ENCODE data around the gene CYP3A7.
"Not testable (repeated sequence)": the region's sequence is repeated elsewhere in the genome, so short reads cannot be mapped to it uniquely, and the experiment has no call there.

The CYP3A7 gene

DNA sequence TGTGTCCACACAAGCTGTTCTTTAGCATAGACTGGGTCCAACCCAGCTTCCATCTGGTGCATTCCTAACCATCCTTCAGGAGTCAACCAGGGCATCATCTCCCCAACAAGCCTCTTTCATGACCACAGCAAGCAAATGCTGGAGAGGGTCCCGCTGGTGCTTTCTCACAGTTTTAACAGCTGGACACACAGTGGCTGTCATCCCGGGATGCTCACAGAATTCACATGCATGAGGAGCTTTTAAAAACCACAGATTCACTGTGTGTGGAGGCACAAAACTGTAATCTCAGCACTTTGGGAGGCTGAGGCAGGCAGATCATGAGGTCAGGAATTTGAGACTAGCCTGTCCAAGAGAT, 6.4 kb upstream of the CYP3A7 start:
- DNase-seq (ENCODE audit: low read depth) = no peak

DNA sequence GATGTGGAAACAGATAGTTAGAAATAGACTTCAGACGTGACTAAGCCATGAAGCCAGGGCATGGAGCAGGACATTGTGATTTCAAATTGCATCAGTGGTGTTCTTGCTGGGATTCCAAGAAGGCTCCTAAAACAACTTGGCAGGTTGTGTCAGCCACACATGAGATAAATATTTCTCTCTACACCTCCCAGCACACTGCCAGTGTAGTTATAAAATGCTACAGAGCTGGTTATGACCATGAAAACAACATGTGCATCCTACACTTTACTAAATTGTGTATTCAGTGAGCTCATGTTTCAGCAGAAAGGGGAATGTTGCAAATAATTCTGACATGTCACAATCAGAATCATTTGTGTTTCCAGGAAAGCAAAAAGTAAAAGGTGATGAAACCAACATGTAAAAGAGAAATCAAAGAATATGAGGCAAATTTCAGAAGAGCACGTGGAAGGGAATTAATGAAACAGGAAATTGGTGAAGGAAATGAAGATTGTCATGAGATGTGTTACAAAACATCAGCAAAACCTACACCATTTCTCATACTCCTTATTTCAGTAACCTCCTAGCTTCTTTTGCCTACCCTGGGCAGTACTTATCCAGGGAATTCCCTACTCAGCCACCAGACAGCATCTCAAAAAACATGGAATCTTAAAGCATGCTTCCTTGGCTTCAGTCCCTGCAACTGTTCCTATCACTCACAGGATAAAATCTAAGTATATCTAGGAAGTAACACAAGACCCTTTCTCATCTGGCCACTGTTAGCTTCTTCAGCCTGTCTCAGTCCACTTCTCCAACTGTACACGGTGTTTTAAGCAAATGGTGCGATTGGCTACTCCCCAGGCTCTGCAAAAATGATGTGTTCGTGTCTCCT, 5.8 kb upstream of the CYP3A7 start:
- no peak for DNase-seq (ENCODE audit: low read depth)

- DNase-seq (ENCODE audit: low read depth) = no peak
These were observed 4.9 kb upstream of the CYP3A7 start for GRCh38 chr7:99739699-99740572.

- DNase-seq (ENCODE audit: low read depth) = no peak
These were observed 2.7 kb upstream of the CYP3A7 start for GRCh38 chr7:99737726-99738125.

DNA sequence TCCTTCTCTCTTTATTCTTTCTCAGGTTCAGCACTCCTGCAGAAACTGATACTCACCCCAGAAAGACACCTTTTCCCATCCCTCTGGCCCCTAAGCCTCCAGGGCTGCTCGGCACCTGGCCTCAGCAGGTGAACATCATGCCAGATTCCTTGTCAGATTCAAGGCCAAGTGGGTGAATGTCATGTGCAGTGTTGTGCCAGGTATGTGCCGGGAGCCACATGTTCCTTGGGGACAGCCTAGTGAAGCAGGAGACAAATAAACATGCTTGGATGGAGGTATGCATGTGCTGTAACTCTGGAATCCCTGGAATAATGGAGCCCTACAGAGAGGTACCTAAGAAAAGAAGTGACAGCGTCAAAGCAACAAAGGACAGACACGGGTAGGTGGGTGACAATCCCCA, 1.7 kb upstream of the CYP3A7 start:
- not testable (repeated sequence) for DNase-seq (ENCODE audit: low read depth)

DNA sequence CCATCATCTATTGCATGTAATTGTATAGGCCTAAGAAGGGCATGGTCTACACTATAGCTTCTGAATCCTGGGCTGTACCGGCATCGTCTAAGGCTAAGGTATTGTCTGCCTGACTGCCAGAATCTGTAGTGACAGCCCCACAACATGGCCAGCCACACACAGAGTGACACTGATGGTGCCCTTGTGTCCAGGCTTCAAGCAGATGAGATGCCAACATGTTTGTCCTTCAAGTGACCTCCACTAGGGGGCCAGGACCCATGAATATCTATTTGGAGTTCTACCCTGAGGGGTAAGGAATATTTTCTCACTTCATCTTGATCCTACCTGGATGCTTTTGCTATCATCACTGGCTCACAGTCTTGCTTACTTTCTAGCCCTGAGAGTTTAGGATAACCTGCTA, 1.5 kb downstream of the CYP3A7 start:
- DNase-seq (ENCODE audit: low read depth) = no peak

DNA sequence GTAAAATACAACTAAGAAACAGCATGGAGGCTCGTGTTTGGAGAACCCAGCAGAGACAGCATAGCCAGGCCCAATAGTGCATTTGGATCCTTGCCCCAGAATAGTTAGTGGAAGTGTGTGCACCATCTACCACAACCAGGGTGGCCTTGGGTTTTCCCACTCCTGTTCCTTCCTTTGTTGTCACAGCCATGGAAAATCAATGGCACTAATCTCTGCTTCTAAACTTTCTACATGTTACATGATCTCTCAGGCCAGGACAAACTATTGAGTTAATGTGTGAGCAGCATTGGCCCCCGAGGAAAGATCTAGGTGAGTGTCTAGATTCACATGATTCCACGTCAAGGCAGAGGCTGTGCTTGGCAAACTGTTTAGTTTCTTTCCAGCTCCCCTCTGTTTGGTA, 2.0 kb downstream of the CYP3A7 start:
- DNase-seq (ENCODE audit: low read depth) = no peak

GRCh38 chr7:99731638-99732374, 3.2 kb downstream of the CYP3A7 start:
- no peak for DNase-seq (ENCODE audit: low read depth)

- DNase-seq (ENCODE audit: low read depth) = no peak
These were observed 4.0 kb downstream of the CYP3A7 start for GRCh38 chr7:99730992-99731391.

DNA sequence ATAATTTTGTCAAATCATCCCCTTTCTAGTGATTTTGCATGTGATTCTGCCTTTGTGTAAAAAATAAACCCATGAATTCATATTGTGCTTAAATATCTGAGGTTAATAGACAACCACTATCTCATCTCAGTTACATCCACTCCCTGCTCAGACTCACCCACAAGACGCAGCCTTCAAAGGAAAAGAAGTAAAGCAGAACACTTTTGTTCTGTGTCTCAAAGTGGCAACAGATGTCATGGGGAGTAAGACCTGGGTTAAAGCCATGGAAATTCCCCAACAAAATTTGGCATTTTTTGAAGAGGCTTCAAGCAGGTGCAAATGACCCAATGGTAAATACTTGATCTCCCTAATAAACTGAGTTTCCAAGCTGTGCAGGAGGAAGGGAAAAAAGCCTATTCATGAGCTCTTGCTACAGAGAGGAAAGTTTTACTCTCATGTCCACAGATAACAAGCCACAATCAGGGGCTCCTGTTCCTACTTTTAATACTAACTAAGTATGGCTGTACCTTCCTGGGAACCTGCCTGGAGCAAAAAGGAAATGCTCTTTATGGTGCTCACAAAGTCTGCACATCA, 4.7 kb downstream of the CYP3A7 start:
- DNase-seq (ENCODE audit: low read depth) = no peak

DNA sequence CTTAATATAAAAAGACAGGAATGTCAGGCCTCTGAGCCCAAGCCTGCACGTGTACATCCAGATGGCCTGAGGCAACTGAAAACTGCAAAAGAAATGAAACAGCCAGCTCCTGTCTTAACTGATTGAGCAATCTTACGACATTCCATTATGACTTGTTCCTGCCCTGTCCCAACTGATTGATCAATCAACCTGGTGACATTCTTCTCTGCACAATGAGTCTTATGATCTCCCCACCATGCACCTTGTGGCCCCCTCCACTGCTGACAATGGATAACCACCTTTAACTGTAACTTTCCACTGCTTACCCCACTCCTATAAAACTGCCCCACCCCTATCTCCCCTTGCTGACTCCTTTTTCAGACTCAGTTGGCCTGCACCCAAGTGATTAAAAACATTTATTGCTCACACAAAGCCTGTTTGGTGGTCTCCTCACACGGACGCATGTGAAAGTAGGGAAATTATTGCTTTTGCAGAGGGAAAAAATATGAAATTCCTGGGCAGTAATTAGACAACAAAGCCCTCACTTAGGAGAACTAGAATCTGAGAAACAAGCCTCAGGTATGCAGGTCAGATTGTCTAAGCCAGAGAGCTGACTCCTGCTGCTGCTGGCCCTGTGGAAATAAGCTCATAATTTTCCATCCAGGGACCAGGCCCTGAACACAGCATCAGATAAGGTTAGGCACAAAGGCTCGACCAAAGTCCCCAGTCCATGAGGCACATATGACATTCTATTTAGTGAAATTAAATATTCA, 5.3 kb downstream of the CYP3A7 start:
- no peak for DNase-seq (ENCODE audit: low read depth)

DNA sequence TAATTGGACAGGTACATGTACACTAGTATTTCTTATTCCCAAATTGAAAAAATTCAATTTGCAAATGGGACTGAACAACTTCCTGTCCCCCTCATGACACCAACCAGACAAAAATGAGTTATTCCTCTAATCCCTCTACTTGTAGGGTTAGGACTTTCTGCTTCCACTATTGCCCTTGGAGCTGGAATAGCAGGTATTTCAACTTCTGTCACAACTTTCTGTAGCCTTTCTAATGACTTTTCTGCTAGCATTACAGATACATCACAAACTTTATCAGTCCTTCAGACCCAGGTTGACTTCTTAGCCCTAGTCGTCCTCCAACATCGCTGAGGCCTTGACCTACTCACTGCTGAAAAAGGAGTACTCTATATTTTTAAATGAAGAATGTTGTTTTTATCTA, 6.4 kb downstream of the CYP3A7 start:
- DNase-seq (ENCODE audit: low read depth) = no peak

GRCh38 chr7:99723201-99723600, 11.8 kb downstream of the CYP3A7 start:
- not testable (repeated sequence) for DNase-seq (ENCODE audit: low read depth)

- DNase-seq (ENCODE audit: low read depth) = no peak
These were observed 14.0 kb downstream of the CYP3A7 start for GRCh38 chr7:99720800-99721595.

- no peak for DNase-seq (ENCODE audit: low read depth)
These were observed 14.8 kb downstream of the CYP3A7 start for GRCh38 chr7:99719996-99720769.

DNA sequence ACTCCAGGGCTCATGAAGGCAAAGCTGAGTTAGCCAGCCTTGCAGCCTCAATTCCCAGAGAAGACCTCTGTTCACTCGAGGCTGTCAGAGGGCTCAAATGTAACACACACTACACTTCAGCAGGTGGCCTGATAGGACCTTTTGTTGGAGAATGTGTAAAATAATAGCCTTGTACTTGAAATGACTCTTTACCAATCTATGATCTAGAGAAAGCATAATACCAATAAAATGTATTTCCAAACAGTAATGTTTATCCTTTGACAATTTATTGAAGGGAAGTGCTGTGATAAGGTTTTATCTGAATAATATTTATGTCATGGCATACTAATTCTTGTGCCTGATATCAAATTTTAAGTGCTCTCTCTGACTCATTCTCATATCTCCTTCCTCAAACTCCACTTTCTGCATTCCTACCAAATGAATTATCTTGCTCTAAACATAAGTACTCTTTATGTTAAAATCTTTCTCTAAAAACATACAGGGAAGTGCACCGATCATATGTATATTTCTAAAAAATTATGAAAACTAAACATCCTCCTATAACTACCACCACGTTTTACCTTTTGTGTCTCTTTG, 20.9 kb downstream of the CYP3A7 start:
- no peak for DNase-seq (ENCODE audit: low read depth)

DNA sequence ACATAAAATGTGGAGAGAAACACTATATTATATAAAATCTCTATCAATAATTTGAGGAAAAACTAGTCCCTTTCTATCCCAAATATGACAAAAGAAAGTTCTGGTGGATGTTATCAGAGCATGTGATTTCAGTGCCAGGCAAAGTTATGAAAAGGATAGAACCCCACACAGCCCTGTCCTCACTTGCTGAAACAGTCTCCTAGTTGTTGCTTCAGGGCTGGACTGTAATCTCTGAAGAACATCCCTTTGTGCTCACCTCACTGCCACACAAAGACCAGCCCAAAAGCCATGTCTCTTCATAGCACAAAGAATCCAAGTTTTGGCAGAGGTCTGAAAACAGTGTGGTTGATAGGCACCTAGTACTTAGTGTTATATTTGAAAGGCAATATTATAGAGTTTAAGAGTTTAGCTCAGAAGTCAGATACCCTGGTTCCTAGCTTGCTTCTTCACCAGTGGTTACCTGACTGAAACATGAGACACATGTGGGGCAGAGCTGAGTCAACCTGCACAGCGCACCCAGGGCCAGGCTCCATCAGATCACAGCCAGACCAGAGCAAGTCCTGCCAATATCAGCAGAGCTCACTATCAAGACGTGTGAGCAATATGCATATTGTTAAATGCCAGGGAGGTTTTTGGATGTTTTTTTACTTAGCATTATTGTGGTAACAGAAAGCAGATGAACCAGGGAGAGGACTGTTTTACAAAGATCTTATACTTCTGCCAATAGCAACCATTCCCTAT, 25.0 kb downstream of the CYP3A7 start:
- no peak for DNase-seq (ENCODE audit: low read depth)

GRCh38 chr7:99709260-99709659, 25.7 kb downstream of the CYP3A7 start:
- no peak for DNase-seq (ENCODE audit: low read depth)

DNA sequence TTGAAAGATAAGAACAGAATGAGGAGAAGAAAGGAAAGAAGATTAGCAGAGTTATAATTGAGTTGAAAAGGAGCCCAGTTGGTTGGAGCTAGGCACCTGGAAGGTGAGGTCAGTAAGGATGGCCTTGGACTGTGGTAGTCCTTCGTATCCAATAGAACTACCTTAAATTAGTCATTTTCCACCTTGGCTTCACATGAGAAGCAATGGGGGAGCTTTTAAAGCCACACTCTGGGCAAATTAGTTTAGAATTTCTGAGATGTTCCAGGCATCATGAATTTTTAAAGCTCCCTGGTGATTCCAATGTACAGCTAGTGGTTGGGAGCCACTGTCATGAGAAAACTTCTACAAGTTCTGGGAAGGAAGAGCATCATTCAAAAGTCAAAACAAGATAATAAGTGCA, 27.9 kb downstream of the CYP3A7 start:
- no peak for DNase-seq (ENCODE audit: low read depth)
